ENCODE data around the gene HEPACAM. TPM values are rescaled to one million over a fixed set of nuclear protein-coding genes. Genes with fewer than 3 reads are reported as not detected.

The HEPACAM gene, protein sequence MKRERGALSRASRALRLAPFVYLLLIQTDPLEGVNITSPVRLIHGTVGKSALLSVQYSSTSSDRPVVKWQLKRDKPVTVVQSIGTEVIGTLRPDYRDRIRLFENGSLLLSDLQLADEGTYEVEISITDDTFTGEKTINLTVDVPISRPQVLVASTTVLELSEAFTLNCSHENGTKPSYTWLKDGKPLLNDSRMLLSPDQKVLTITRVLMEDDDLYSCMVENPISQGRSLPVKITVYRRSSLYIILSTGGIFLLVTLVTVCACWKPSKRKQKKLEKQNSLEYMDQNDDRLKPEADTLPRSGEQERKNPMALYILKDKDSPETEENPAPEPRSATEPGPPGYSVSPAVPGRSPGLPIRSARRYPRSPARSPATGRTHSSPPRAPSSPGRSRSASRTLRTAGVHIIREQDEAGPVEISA
- polyA plus RNA-seq (2011; rRNA removed) (not detected in 2 replicates), polyA plus RNA-seq (2017; fragmentation: RNase III; extraction: RNeasy Plus Mini Kit Qiagen cat#74134 plus additional on column Dnase treatment) (not detected in 3 replicates), polyA minus RNA-seq (2011; rRNA and poly(A)+ RNA removed) (not detected in 2 replicates)
- polyA plus RNA-seq (2012; cell fraction: cytosol; rRNA removed) = not detected in 2 replicates
- not detected in 2 replicates for polyA plus RNA-seq (2012; cell fraction: nucleus; rRNA removed)

DNA sequence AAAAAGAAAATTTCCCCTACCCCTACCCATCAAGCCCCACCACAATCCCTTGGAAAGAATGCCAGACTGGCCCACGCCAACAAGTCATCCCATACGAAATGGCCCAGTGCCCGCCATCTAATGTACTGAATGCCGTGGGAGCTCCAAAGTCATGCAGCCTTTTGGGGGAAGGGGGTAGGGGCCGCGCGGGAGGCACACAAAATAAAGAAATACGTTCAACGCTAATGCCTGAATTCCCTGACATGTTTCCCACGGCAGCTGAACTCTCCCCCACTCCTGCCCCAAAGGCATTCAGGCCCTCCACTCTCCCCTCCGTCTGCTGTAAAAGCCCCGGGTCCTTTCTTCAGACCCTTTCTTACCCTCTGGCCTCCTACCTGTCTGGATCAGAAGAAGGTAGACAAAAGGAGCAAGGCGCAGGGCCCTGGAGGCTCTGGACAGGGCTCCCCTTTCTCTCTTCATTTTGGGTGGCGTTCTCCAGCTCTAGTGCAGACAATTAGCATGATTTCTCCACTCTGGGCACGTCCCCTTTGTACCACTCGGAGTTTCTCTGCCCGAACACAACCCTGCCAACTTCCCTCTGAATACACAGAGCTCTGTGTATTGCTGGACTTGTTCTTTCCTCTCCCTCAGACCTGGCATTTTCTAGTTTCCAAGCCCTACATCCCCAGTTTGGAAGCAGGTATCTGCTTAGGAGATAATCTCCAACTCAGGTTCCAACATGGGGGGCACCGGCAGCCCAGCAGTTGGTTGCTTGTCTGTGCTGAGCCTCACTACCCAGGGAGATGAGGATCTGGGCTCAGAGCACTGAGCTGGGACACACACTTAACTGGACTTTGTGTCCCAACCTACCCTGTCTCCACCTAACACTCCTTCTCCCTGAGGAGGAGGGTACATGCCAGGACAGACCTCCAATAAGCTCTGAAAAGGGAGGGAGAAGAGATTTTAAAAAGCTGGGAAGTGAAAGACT lies at the start of gene HEPACAM:
Gene HEPACAM (minus strand): TSS at position 500 of the 967 bp plus-strand sequence. CDS start 41 bp downstream, at position 459.
- Histone ChIP-seq H3K9me3 (no peaks in the 10 kb centered on the region), H3K4me2 (0 out of 3 replicates have a peak within 1 kb of the TSS, but pooled peaks have one; percentile 25), H3K4me1 (0 out of 3 replicates have a peak, but pooled peaks cover 9% of the 10 kb centered on the region), H3K27ac (no peak within 1 kb of the TSS), H3K4me3 (no peak within 1 kb of the TSS)
- ATAC-seq (no peak), DNase-seq (ENCODE audit: low read depth in 1 of 2, low spot score in 1 of 2) (no peak), FAIRE-seq (no peak)
- ChIA-PET CTCF (interaction anchor here (0.9 to 1.6 kb wide), 4 partner anchors 14 to 69 kb away, joined by 3 to 4 read pairs (median 4); partner anchors contain the start of gene CCDC15), POLR2A (interaction anchor here (2.8 kb wide), 1 partner anchor 18 kb away, joined by 7 read pairs; the partner anchor contains the start of gene CCDC15)
- 60% methylated on average over 18 of the region's 18 CpGs for WGBS (ENCODE audit: missing lambda C conversion rate)
- TF ChIP-seq FOXS1 (CRISPR knock-in tag; IDR thresholded peaks at IDR 0.05) (no peak), RARB (CRISPR knock-in tag; IDR thresholded peaks at IDR 0.05) (no peak), CBX2 (IDR thresholded peaks at IDR 0.05; ENCODE audit: borderline replicate concordance, low read depth) (no peak), HOXB5 (CRISPR knock-in tag; IDR thresholded peaks at IDR 0.05) (no peak), HEYL (CRISPR knock-in tag; IDR thresholded peaks at IDR 0.05) (no peak), RNF2 (IDR thresholded peaks at IDR 0.05; ENCODE audit: borderline replicate concordance, low read depth) (no peak), KDM1A (IDR thresholded peaks at IDR 0.05; ENCODE audit: low read depth) (no peak), CBX8 (IDR thresholded peaks at IDR 0.05) (no peak), ZSCAN20 (CRISPR knock-in tag; IDR thresholded peaks at IDR 0.05) (no peak)
- TF ChIP-seq, protein P1, sequence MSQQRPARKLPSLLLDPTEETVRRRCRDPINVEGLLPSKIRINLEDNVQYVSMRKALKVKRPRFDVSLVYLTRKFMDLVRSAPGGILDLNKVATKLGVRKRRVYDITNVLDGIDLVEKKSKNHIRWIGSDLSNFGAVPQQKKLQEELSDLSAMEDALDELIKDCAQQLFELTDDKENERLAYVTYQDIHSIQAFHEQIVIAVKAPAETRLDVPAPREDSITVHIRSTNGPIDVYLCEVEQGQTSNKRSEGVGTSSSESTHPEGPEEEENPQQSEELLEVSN (IDR thresholded peaks at IDR 0.05; ENCODE audit: borderline replicate concordance, low read depth) = no peak
- TF ChIP-seq, protein P2, sequence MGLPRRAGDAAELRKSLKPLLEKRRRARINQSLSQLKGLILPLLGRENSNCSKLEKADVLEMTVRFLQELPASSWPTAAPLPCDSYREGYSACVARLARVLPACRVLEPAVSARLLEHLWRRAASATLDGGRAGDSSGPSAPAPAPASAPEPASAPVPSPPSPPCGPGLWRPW (IDR thresholded peaks at IDR 0.05) = no peak
- TF ChIP-seq, protein P3, sequence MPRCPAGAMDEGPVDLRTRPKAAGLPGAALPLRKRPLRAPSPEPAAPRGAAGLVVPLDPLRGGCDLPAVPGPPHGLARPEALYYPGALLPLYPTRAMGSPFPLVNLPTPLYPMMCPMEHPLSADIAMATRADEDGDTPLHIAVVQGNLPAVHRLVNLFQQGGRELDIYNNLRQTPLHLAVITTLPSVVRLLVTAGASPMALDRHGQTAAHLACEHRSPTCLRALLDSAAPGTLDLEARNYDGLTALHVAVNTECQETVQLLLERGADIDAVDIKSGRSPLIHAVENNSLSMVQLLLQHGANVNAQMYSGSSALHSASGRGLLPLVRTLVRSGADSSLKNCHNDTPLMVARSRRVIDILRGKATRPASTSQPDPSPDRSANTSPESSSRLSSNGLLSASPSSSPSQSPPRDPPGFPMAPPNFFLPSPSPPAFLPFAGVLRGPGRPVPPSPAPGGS (IDR thresholded peaks at IDR 0.05) = no peak
- TF ChIP-seq, protein P4, sequence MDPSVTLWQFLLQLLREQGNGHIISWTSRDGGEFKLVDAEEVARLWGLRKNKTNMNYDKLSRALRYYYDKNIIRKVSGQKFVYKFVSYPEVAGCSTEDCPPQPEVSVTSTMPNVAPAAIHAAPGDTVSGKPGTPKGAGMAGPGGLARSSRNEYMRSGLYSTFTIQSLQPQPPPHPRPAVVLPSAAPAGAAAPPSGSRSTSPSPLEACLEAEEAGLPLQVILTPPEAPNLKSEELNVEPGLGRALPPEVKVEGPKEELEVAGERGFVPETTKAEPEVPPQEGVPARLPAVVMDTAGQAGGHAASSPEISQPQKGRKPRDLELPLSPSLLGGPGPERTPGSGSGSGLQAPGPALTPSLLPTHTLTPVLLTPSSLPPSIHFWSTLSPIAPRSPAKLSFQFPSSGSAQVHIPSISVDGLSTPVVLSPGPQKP (IDR thresholded peaks at IDR 0.05; ENCODE audit: low read depth, low read length) = no peak
- TF ChIP-seq, protein P5, sequence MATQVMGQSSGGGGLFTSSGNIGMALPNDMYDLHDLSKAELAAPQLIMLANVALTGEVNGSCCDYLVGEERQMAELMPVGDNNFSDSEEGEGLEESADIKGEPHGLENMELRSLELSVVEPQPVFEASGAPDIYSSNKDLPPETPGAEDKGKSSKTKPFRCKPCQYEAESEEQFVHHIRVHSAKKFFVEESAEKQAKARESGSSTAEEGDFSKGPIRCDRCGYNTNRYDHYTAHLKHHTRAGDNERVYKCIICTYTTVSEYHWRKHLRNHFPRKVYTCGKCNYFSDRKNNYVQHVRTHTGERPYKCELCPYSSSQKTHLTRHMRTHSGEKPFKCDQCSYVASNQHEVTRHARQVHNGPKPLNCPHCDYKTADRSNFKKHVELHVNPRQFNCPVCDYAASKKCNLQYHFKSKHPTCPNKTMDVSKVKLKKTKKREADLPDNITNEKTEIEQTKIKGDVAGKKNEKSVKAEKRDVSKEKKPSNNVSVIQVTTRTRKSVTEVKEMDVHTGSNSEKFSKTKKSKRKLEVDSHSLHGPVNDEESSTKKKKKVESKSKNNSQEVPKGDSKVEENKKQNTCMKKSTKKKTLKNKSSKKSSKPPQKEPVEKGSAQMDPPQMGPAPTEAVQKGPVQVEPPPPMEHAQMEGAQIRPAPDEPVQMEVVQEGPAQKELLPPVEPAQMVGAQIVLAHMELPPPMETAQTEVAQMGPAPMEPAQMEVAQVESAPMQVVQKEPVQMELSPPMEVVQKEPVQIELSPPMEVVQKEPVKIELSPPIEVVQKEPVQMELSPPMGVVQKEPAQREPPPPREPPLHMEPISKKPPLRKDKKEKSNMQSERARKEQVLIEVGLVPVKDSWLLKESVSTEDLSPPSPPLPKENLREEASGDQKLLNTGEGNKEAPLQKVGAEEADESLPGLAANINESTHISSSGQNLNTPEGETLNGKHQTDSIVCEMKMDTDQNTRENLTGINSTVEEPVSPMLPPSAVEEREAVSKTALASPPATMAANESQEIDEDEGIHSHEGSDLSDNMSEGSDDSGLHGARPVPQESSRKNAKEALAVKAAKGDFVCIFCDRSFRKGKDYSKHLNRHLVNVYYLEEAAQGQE (IDR thresholded peaks at IDR 0.05) = no peak

Measured in A549 (cell line).